CD4-positive, CD25-positive, alpha-beta regulatory T cell (primary cell): ENCODE data around the gene RGSL1. TPM values are rescaled to one million over a fixed set of nuclear protein-coding genes. Genes with fewer than 3 reads are reported as not detected.

ENCODE experiments used
- ATAC-seq, 2 donors: fragments of 150-1000 bp; cut with Tn5 transposase; one replicate each; pipeline ENCODE4 v1.10.0; 2021; ENCODE audit warnings: low read depth in 2 of 2, moderate number of reproducible peaks in 2 of 2, moderate library complexity in 1 of 2
- DNase-seq, 3 donors: peaks; one replicate each; pipeline versions ENCODE4 v3.0.0 to v3.0.0-alpha.2; 2012 to 2022; ENCODE audit warnings: mixed read lengths in 1 of 3
- H3K27ac ChIP-seq: one replicate; pipeline ENCODE4 v1.7.0; 2013; ENCODE audit warnings: mild to moderate bottlenecking, low read length; ENCODE audit not compliant: insufficient read depth, poor library complexity, severe bottlenecking
- H3K27me3 ChIP-seq: one replicate; pipeline ENCODE4 v1.7.0; 2013; ENCODE audit warnings: low read length; ENCODE audit not compliant: control insufficient read depth, insufficient read depth
- H3K36me3 ChIP-seq: one replicate; pipeline ENCODE4 v1.7.0; 2013; ENCODE audit warnings: mild to moderate bottlenecking, low read length, moderate library complexity; ENCODE audit not compliant: control insufficient read depth, insufficient read depth
- H3K4me1 ChIP-seq: 2 replicates; pipeline ENCODE4 v1.7.0; 2013; ENCODE audit warnings: mild to moderate bottlenecking, low read length; ENCODE audit not compliant: insufficient read depth, control insufficient read depth, poor library complexity, severe bottlenecking
- H3K4me3 ChIP-seq: one replicate; pipeline ENCODE4 v1.7.0; 2013; ENCODE audit warnings: low read depth, mild to moderate bottlenecking, low read length, moderate library complexity
- H3K9me3 ChIP-seq, 2 experiments: 1 replicate in 1 of 2; 2 replicates in 1 of 2; pipeline ENCODE4 v1.7.0; 2013; ENCODE audit warnings: low read length in 2 of 2, mild to moderate bottlenecking in 1 of 2, moderate library complexity in 1 of 2; ENCODE audit not compliant: control insufficient read depth in 2 of 2
- H3K27ac Mint-ChIP-seq, 3 donors: one replicate each; pipeline ENCODE4 v1.8.0; 2020 to 2022; ENCODE audit warnings: mild to moderate bottlenecking in 3 of 3, mixed read lengths in 3 of 3, moderate library complexity in 2 of 3
- H3K27me3 Mint-ChIP-seq: one replicate; pipeline ENCODE4 v1.8.0; 2022; ENCODE audit warnings: mild to moderate bottlenecking, mixed read lengths
- H3K36me3 Mint-ChIP-seq: one replicate; pipeline ENCODE4 v1.8.0; 2020; ENCODE audit warnings: mixed read lengths
- H3K4me1 Mint-ChIP-seq, 4 donors: one replicate each; pipeline ENCODE4 v1.8.0; 2020 to 2022; ENCODE audit warnings: mixed read lengths in 4 of 4, mild to moderate bottlenecking in 1 of 4
- H3K4me3 Mint-ChIP-seq, 4 donors: one replicate each; pipeline ENCODE4 v1.8.0; 2020 to 2022; ENCODE audit warnings: mild to moderate bottlenecking in 4 of 4, mixed read lengths in 4 of 4, moderate library complexity in 3 of 4
- H3K9me3 Mint-ChIP-seq, 7 donors: one replicate each; pipeline ENCODE4 v1.8.0; 2020 to 2022; ENCODE audit warnings: mixed read lengths in 7 of 7, mild to moderate bottlenecking in 3 of 7, moderate library complexity in 2 of 7
- polyA plus RNA-seq, 4 donors: library from polyadenylated mRNA; unstranded; fragments of 300-500 nt; fragmentation: Illumina TruSeq; gene quantifications; one replicate each; pipeline ENCODE4 v1.2.3, GENCODE V29; 2021
- total RNA-seq: library from RNA; stranded (reverse); gene quantifications from one replicate; pipeline ENCODE4 v1.2.3, GENCODE V29; 2022

The RGSL1 gene
- total and polyA plus RNA-seq, 5 donors from 2014 or later, result not detected

- DNase-seq, result no peak
- no peak for ATAC-seq
- H3K27me3 ChIP-seq, result peaks cover 5% of the 10 kb centered on the region
- H3K4me3 ChIP-seq, result no peak overlapping the region
- peaks cover 7% of the 10 kb centered on the region for H3K27me3 Mint-ChIP-seq
- H3K4me1 Mint-ChIP-seq, result peaks cover 0 to 3% (median 0%) of the 10 kb centered on the region in 4 donors
- no peaks in the 10 kb centered on the region for H3K36me3 Mint-ChIP-seq
- no peak overlapping the region for H3K4me3 Mint-ChIP-seq
- H3K9me3 ChIP-seq, result no peaks in the 10 kb centered on the region
- no peak overlapping the region for H3K27ac ChIP-seq
- H3K4me1 ChIP-seq, result no peaks in the 10 kb centered on the region
- H3K9me3 Mint-ChIP-seq, result no peaks in the 10 kb centered on the region
- H3K27ac Mint-ChIP-seq, result no peak overlapping the region
- no peaks in the 10 kb centered on the region for H3K36me3 ChIP-seq
These were observed 2.3 kb upstream of the RGSL1 start for GRCh38 chr1:182447660-182448059.

GRCh38 chr1:182453631-182454030, 3.7 kb downstream of the RGSL1 start:
- Histone ChIP-seq H3K27me3 (peaks cover 5% of the 10 kb centered on the region), H3K36me3 (no peaks in the 10 kb centered on the region), H3K4me3 (no peak overlapping the region), H3K9me3 (no peaks in the 10 kb centered on the region), H3K27ac (no peak overlapping the region), H3K4me1 (no peaks in the 10 kb centered on the region)
- Mint-ChIP-seq H3K9me3 (peaks cover 0 to 6% (median 0%) of the 10 kb centered on the region in 7 donors), H3K27me3 (peaks cover 35% of the 10 kb centered on the region), H3K36me3 (no peaks in the 10 kb centered on the region), H3K4me1 (no peaks in the 10 kb centered on the region), H3K27ac (no peak overlapping the region), H3K4me3 (no peak overlapping the region)
- DNase-seq (no peak), ATAC-seq (no peak)

GRCh38 chr1:182457844-182458243, 7.9 kb downstream of the RGSL1 start:
- H3K4me3 ChIP-seq, result no peak overlapping the region
- no peaks in the 10 kb centered on the region for H3K36me3 ChIP-seq
- peaks cover 0 to 6% (median 0%) of the 10 kb centered on the region in 7 donors for H3K9me3 Mint-ChIP-seq
- no peak overlapping the region for H3K27ac Mint-ChIP-seq
- H3K4me1 Mint-ChIP-seq, result no peaks in the 10 kb centered on the region
- H3K4me1 ChIP-seq, result no peaks in the 10 kb centered on the region
- no peaks in the 10 kb centered on the region for H3K36me3 Mint-ChIP-seq
- peaks cover 4% of the 10 kb centered on the region for H3K27me3 ChIP-seq
- ATAC-seq, result no peak
- DNase-seq, result no peak
- no peak overlapping the region for H3K27ac ChIP-seq
- no peak overlapping the region for H3K4me3 Mint-ChIP-seq
- H3K27me3 Mint-ChIP-seq, result peaks cover 40% of the 10 kb centered on the region
- no peaks in the 10 kb centered on the region for H3K9me3 ChIP-seq

GRCh38 chr1:182459949-182460348, 10.0 kb downstream of the RGSL1 start:
- H3K4me1 ChIP-seq, result no peaks in the 10 kb centered on the region
- no peaks in the 10 kb centered on the region for H3K4me1 Mint-ChIP-seq
- no peaks in the 10 kb centered on the region for H3K9me3 ChIP-seq
- ATAC-seq (no peak), DNase-seq (no peak)
- peaks cover 0 to 3% (median 0%) of the 10 kb centered on the region in 7 donors for H3K9me3 Mint-ChIP-seq
- H3K27me3 ChIP-seq, result peaks cover 2% of the 10 kb centered on the region
- no peaks in the 10 kb centered on the region for H3K36me3 Mint-ChIP-seq
- H3K27me3 Mint-ChIP-seq, result peaks cover 34% of the 10 kb centered on the region
- H3K27ac ChIP-seq, result no peak overlapping the region
- no peak overlapping the region for H3K4me3 Mint-ChIP-seq
- no peak overlapping the region for H3K4me3 ChIP-seq
- H3K27ac Mint-ChIP-seq, result no peak overlapping the region
- no peaks in the 10 kb centered on the region for H3K36me3 ChIP-seq

GRCh38 chr1:182460550-182460951, 10.6 kb downstream of the RGSL1 start:
- no peak overlapping the region for H3K27ac ChIP-seq
- H3K4me1 ChIP-seq, result no peaks in the 10 kb centered on the region
- no peaks in the 10 kb centered on the region for H3K9me3 ChIP-seq
- no peaks in the 10 kb centered on the region for H3K36me3 ChIP-seq
- H3K4me3 ChIP-seq, result no peak overlapping the region
- DNase-seq, result no peak
- no peak for ATAC-seq
- peaks cover 2% of the 10 kb centered on the region for H3K27me3 ChIP-seq
- H3K36me3 Mint-ChIP-seq, result no peaks in the 10 kb centered on the region
- H3K4me1 Mint-ChIP-seq, result no peaks in the 10 kb centered on the region
- no peak overlapping the region for H3K27ac Mint-ChIP-seq
- H3K9me3 Mint-ChIP-seq, result peaks cover 0 to 3% (median 0%) of the 10 kb centered on the region in 7 donors
- H3K4me3 Mint-ChIP-seq, result no peak overlapping the region
- H3K27me3 Mint-ChIP-seq, result peaks cover 31% of the 10 kb centered on the region

- no peak overlapping the region for H3K4me3 Mint-ChIP-seq
- no peak overlapping the region for H3K27ac Mint-ChIP-seq
- H3K4me1 ChIP-seq, result no peaks in the 10 kb centered on the region
- H3K9me3 Mint-ChIP-seq, result peaks cover 0 to 15% (median 6%) of the 10 kb centered on the region in 7 donors
- no peak overlapping the region for H3K27ac ChIP-seq
- H3K36me3 ChIP-seq, result no peaks in the 10 kb centered on the region
- H3K36me3 Mint-ChIP-seq, result no peaks in the 10 kb centered on the region
- no peak for DNase-seq
- H3K4me3 ChIP-seq, result no peak overlapping the region
- no peaks in the 10 kb centered on the region for H3K4me1 Mint-ChIP-seq
- peaks cover 32% of the 10 kb centered on the region for H3K27me3 Mint-ChIP-seq
- peaks cover 2% of the 10 kb centered on the region for H3K27me3 ChIP-seq
- H3K9me3 ChIP-seq, result peaks cover 5 to 11% of the 10 kb centered on the region in 2 experiments
- ATAC-seq, result no peak
These were observed 23.6 kb downstream of the RGSL1 start for GRCh38 chr1:182473556-182473955.

GRCh38 chr1:182476625-182477024, 26.7 kb downstream of the RGSL1 start:
- H3K9me3 Mint-ChIP-seq, result peaks cover 0 to 23% (median 5%) of the 10 kb centered on the region in 7 donors
- Histone ChIP-seq H3K9me3 (peaks cover 10 to 11% of the 10 kb centered on the region in 2 experiments), H3K36me3 (no peaks in the 10 kb centered on the region)

GRCh38 chr1:182478238-182478637, 28.3 kb downstream of the RGSL1 start:
- no peak overlapping the region for H3K4me3 Mint-ChIP-seq
- peaks cover 43% of the 10 kb centered on the region for H3K27me3 Mint-ChIP-seq
- H3K36me3 Mint-ChIP-seq, result no peaks in the 10 kb centered on the region
- Histone ChIP-seq H3K4me3 (no peak overlapping the region), H3K27me3 (peaks cover 3% of the 10 kb centered on the region), H3K9me3 (peaks cover 10 to 11% of the 10 kb centered on the region in 2 experiments), H3K27ac (no peak overlapping the region), H3K36me3 (no peaks in the 10 kb centered on the region), H3K4me1 (no peaks in the 10 kb centered on the region)
- ATAC-seq (no peak), DNase-seq (no peak)
- H3K4me1 Mint-ChIP-seq, result no peaks in the 10 kb centered on the region
- H3K27ac Mint-ChIP-seq, result no peak overlapping the region
- peaks cover 0 to 23% (median 5%) of the 10 kb centered on the region in 7 donors for H3K9me3 Mint-ChIP-seq

More at GRCh38 chr1:182476625-182477024, 26.7 kb downstream of the RGSL1 start:
- Mint-ChIP-seq H3K27me3 (peaks cover 37% of the 10 kb centered on the region), H3K4me1 (no peaks in the 10 kb centered on the region), H3K36me3 (no peaks in the 10 kb centered on the region), H3K4me3 (no peak overlapping the region), H3K27ac (no peak overlapping the region)
- DNase-seq (no peak), ATAC-seq (no peak)
- Histone ChIP-seq H3K27ac (no peak overlapping the region), H3K4me1 (no peaks in the 10 kb centered on the region), H3K27me3 (peaks cover 3% of the 10 kb centered on the region), H3K4me3 (no peak overlapping the region)
